HEK293 (cell line): ENCODE results near the gene FOXC1.
A peak's percentile ranks its signal among the peaks of the same experiment; 100 is the strongest.

Experiments used
- BCL11B ChIP-seq: fragments of 450-650 bp; formaldehyde crosslinking; IDR thresholded peaks from 2 replicates; pipeline ENCODE4 v1.5.1; 2016; ENCODE audit warnings: low read depth, missing biosample characterization, missing genetic modification characterization
- CTCF ChIP-seq: fragments of 450-650 bp; formaldehyde crosslinking; IDR thresholded peaks from 2 replicates; pipeline ENCODE4 v1.5.1; 2016; ENCODE audit warnings: missing biosample characterization, missing genetic modification characterization
- FEZF1 ChIP-seq: fragments of 450-650 bp; formaldehyde crosslinking; IDR thresholded peaks from 2 replicates; pipeline ENCODE4 v1.5.1; 2016; ENCODE audit warnings: missing biosample characterization, missing genetic modification characterization
- KLF10 ChIP-seq: fragments of 450-650 bp; IDR thresholded peaks from 2 replicates; pipeline ENCODE4 v1.5.1; 2018; ENCODE audit warnings: missing biosample characterization, mild to moderate bottlenecking, missing genetic modification characterization
- RBAK ChIP-seq: fragments of 450-650 bp; formaldehyde crosslinking; IDR thresholded peaks from 2 replicates; pipeline ENCODE4 v1.5.1; 2016; ENCODE audit warnings: missing biosample characterization, missing genetic modification characterization
- SP2 ChIP-seq: fragments of 450-650 bp; formaldehyde crosslinking; IDR thresholded peaks from 2 replicates; pipeline ENCODE4 v1.5.1; 2016; ENCODE audit warnings: missing biosample characterization, missing genetic modification characterization
- TCF7L2 ChIP-seq: IDR thresholded peaks from 2 replicates; pipeline ENCODE4 v1.6.1; 2011; ENCODE audit warnings: low read depth, mild to moderate bottlenecking, inconsistent platforms, low read length, moderate library complexity, borderline replicate concordance
- TSHZ1 ChIP-seq: fragments of 450-650 bp; formaldehyde crosslinking; IDR thresholded peaks from 2 replicates; pipeline ENCODE4 v1.5.1; 2016; ENCODE audit warnings: missing biosample characterization, missing genetic modification characterization, borderline replicate concordance
- ZBTB1 ChIP-seq: fragments of 450-650 bp; formaldehyde crosslinking; IDR thresholded peaks from 2 replicates; pipeline ENCODE4 v1.5.1; 2016; ENCODE audit warnings: missing biosample characterization, missing genetic modification characterization
- ZBTB10 ChIP-seq: fragments of 450-650 bp; formaldehyde crosslinking; IDR thresholded peaks from 2 replicates; pipeline ENCODE4 v1.5.1; 2016; ENCODE audit warnings: missing biosample characterization, missing genetic modification characterization
- ZBTB7A ChIP-seq: fragments of 450-650 bp; formaldehyde crosslinking; IDR thresholded peaks from 2 replicates; pipeline ENCODE4 v1.5.1; 2016; ENCODE audit warnings: low read depth, missing biosample characterization, missing genetic modification characterization
- ZEB2 ChIP-seq: fragments of 450-650 bp; formaldehyde crosslinking; IDR thresholded peaks from 2 replicates; pipeline ENCODE4 v1.5.1; 2016; ENCODE audit warnings: missing biosample characterization, missing genetic modification characterization
- ZFP37 ChIP-seq: fragments of 450-650 bp; formaldehyde crosslinking; IDR thresholded peaks from 2 replicates; pipeline ENCODE4 v1.5.1; 2016; ENCODE audit warnings: missing biosample characterization, missing genetic modification characterization
- ZFP41 ChIP-seq: fragments of 450-650 bp; formaldehyde crosslinking; IDR thresholded peaks from 2 replicates; pipeline ENCODE4 v1.5.1; 2016; ENCODE audit warnings: missing biosample characterization, missing genetic modification characterization, borderline replicate concordance
- ZNF146 ChIP-seq: fragments of 450-650 bp; formaldehyde crosslinking; IDR thresholded peaks from 2 replicates; pipeline ENCODE4 v1.5.1; 2016; ENCODE audit warnings: missing biosample characterization, missing genetic modification characterization
- ZNF155 ChIP-seq: fragments of 450-650 bp; formaldehyde crosslinking; IDR thresholded peaks from 2 replicates; pipeline ENCODE4 v1.5.1; 2016; ENCODE audit warnings: missing biosample characterization, missing genetic modification characterization
- ZNF169 ChIP-seq: fragments of 450-650 bp; formaldehyde crosslinking; IDR thresholded peaks from 2 replicates; pipeline ENCODE4 v1.5.1; 2016; ENCODE audit warnings: missing biosample characterization, missing genetic modification characterization
- ZNF223 ChIP-seq: fragments of 450-650 bp; formaldehyde crosslinking; IDR thresholded peaks from 2 replicates; pipeline ENCODE4 v1.5.1; 2016; ENCODE audit warnings: missing biosample characterization, missing genetic modification characterization
- ZNF266 ChIP-seq: fragments of 450-650 bp; formaldehyde crosslinking; IDR thresholded peaks from 2 replicates; pipeline ENCODE4 v1.5.1; 2016; ENCODE audit warnings: missing biosample characterization, missing genetic modification characterization, low read depth
- ZNF311 ChIP-seq: fragments of 450-650 bp; formaldehyde crosslinking; IDR thresholded peaks from 2 replicates; pipeline ENCODE4 v1.5.1; 2017; ENCODE audit warnings: missing biosample characterization, missing genetic modification characterization, borderline replicate concordance
- ZNF37A ChIP-seq: fragments of 450-650 bp; IDR thresholded peaks from 2 replicates; pipeline ENCODE4 v1.5.1; 2018; ENCODE audit warnings: missing biosample characterization, missing genetic modification characterization
- ZNF488 ChIP-seq: fragments of 450-650 bp; formaldehyde crosslinking; IDR thresholded peaks from 2 replicates; pipeline ENCODE4 v1.5.1; 2016; ENCODE audit warnings: missing biosample characterization, missing genetic modification characterization
- ZNF521 ChIP-seq: fragments of 450-650 bp; formaldehyde crosslinking; IDR thresholded peaks from 2 replicates; pipeline ENCODE4 v1.5.1; 2017; ENCODE audit warnings: missing biosample characterization, mild to moderate bottlenecking, missing genetic modification characterization
- ZNF530 ChIP-seq: fragments of 450-650 bp; formaldehyde crosslinking; IDR thresholded peaks from 2 replicates; pipeline ENCODE4 v1.5.1; 2016; ENCODE audit warnings: low read depth, missing biosample characterization, missing genetic modification characterization
- ZNF555 ChIP-seq: fragments of 450-650 bp; formaldehyde crosslinking; conservative IDR thresholded peaks from 2 replicates; pipeline ENCODE4 v1.5.1; 2017; ENCODE audit warnings: missing biosample characterization, mild to moderate bottlenecking, missing genetic modification characterization, inconsistent platforms
- ZNF561 ChIP-seq: fragments of 450-650 bp; IDR thresholded peaks from 2 replicates; pipeline ENCODE4 v1.5.1; 2018; ENCODE audit warnings: missing biosample characterization, missing genetic modification characterization, borderline replicate concordance
- ZNF600 ChIP-seq: fragments of 450-650 bp; formaldehyde crosslinking; IDR thresholded peaks from 2 replicates; pipeline ENCODE4 v1.5.1; 2016; ENCODE audit warnings: missing biosample characterization, missing genetic modification characterization
- ZNF76 ChIP-seq: fragments of 450-650 bp; formaldehyde crosslinking; IDR thresholded peaks from 2 replicates; pipeline ENCODE4; 2016; ENCODE audit warnings: low read depth, missing biosample characterization, missing genetic modification characterization, borderline replicate concordance
- ZNF768 ChIP-seq: fragments of 450-650 bp; formaldehyde crosslinking; IDR thresholded peaks from 2 replicates; pipeline ENCODE4 v1.5.1; 2018; ENCODE audit warnings: missing biosample characterization, mild to moderate bottlenecking, missing genetic modification characterization
- ZNF777 ChIP-seq: fragments of 450-650 bp; formaldehyde crosslinking; IDR thresholded peaks from 2 replicates; pipeline ENCODE4 v1.5.1; 2017; ENCODE audit warnings: missing biosample characterization, missing genetic modification characterization, borderline replicate concordance
- ZNF837 ChIP-seq: fragments of 450-650 bp; formaldehyde crosslinking; IDR thresholded peaks from 2 replicates; pipeline ENCODE4 v1.5.1; 2016; ENCODE audit warnings: missing biosample characterization, missing genetic modification characterization
- ZSCAN16 ChIP-seq: fragments of 450-650 bp; formaldehyde crosslinking; IDR thresholded peaks from 2 replicates; pipeline ENCODE4 v1.5.1; 2016; ENCODE audit warnings: missing biosample characterization, missing genetic modification characterization

The FOXC1 gene

GRCh38 chr6:1624851-1625781 is 15.4 kb downstream of the FOXC1 start (continued):
- TF ChIP-seq ZNF155 (no peak), ZNF223 (tag by site-specific recombination) (no peak), ZNF530 (tag by site-specific recombination) (no peak), CTCF (tag by site-specific recombination) (peak; percentile 19; the same call in 1 of the 2 replicates), ZNF488 (tag by site-specific recombination) (no peak), ZNF768 (tag by site-specific recombination) (no peak), ZNF600 (tag by site-specific recombination) (peak; percentile 10; the same call in 1 of the 2 replicates), ZFP41 (tag by site-specific recombination) (no peak), ZNF777 (no peak), ZNF169 (tag by site-specific recombination) (no peak), ZNF146 (tag by site-specific recombination) (no peak), ZNF311 (tag by site-specific recombination) (no peak), ZSCAN16 (tag by site-specific recombination) (no peak), ZNF266 (no peak), KLF10 (no peak), ZNF76 (tag by site-specific recombination) (peak; percentile 64; the same call in 1 of the 2 replicates), ZNF37A (tag by site-specific recombination) (no peak), FEZF1 (tag by site-specific recombination) (peak; percentile 67; the same call in 1 of the 2 replicates), ZFP37 (tag by site-specific recombination) (no peak), TSHZ1 (tag by site-specific recombination) (no peak), ZBTB1 (tag by site-specific recombination) (no peak), ZNF561 (tag by site-specific recombination) (no peak), ZNF521 (tag by site-specific recombination) (no peak), SP2 (0 out of 2 replicates have a peak, but pooled peaks have one; percentile 34), ZBTB7A (tag by site-specific recombination) (no peak), ZBTB10 (tag by site-specific recombination) (no peak), ZEB2 (tag by site-specific recombination) (0 out of 2 replicates have a peak, but pooled peaks have one; percentile 7), TCF7L2 (no peak), ZNF555 (tag by site-specific recombination) (no peak), RBAK (no peak), BCL11B (tag by site-specific recombination) (no peak), ZNF837 (tag by site-specific recombination) (no peak)
